Ascending aorta (tissue), 2 donors: ENCODE results near the gene PPP4R1. TPM values are rescaled to one million over a fixed set of nuclear protein-coding genes. Genes with fewer than 3 reads are reported as not detected.
"Not testable (repeated sequence)": the region's sequence is repeated elsewhere in the genome, so short reads cannot be mapped to it uniquely, and the experiment has no call there.

Experiments used
- DNase-seq, 2 donors: peaks; one replicate each; pipeline ENCODE4 v3.0.0-alpha.2; 2019; ENCODE audit warnings: low spot score in 2 of 2
- H3K27ac ChIP-seq, 2 donors: fragments of 200-600 bp; sonication (generic); one replicate each; pipeline ENCODE4 v1.5.1; 2016 to 2017; ENCODE audit warnings: mild to moderate bottlenecking in 1 of 2
- H3K27me3 ChIP-seq: fragments of 200-600 bp; sonication (generic); one replicate; pipeline ENCODE4 v1.5.1; 2017
- H3K36me3 ChIP-seq, 2 donors: fragments of 200-600 bp; sonication (generic); one replicate each; pipeline ENCODE4 v1.5.1; 2016
- H3K4me1 ChIP-seq, 2 donors: fragments of 200-600 bp; sonication (generic); one replicate each; pipeline ENCODE4 v1.5.1; 2016 to 2017; ENCODE audit warnings: mild to moderate bottlenecking in 1 of 2
- H3K4me3 ChIP-seq, 2 donors: fragments of 200-600 bp; sonication (generic); one replicate each; pipeline ENCODE4 v1.5.1; 2016 to 2017; ENCODE audit warnings: mild to moderate bottlenecking in 1 of 2
- H3K9me3 ChIP-seq, 2 donors: fragments of 200-600 bp; sonication (generic); one replicate each; pipeline ENCODE4 v1.5.1; 2016
- CTCF ChIP-seq, 3 experiments: fragments of 200-600 bp in 2 of 3; fragments of 450-650 bp in 1 of 3; sonication (generic) in 2 of 3; IDR thresholded peaks; one replicate each; pipeline ENCODE4 v1.5.1; 2016 to 2019; ENCODE audit warnings: antibody characterized with exemption in 3 of 3, mild to moderate bottlenecking in 1 of 3, moderate library complexity in 1 of 3
- intact Hi-C: fragments of 100-400 bp; cut with DNase I; formaldehyde crosslinking; loops from one replicate; pipeline ENCODE4 v1.15.1; 2023
- total RNA-seq: library from RNA; depleted of rRNA; stranded (reverse); fragments of >200 nt; gene quantifications from one replicate; pipeline ENCODE4 v1.1.0, GENCODE V29; 2016

PPP4R1 gene
- total RNA-seq, 1 donor from 2014 or later = 34.4 TPM

- Histone ChIP-seq H3K27ac (no peak overlapping the region), H3K27me3 (no peaks in the 10 kb centered on the region), H3K4me3 (no peak overlapping the region), H3K4me1 (peaks cover 0 to 4% of the 10 kb centered on the region in 2 donors), H3K9me3 (no peaks in the 10 kb centered on the region), H3K36me3 (no peaks in the 10 kb centered on the region)
- DNase-seq = peak in 1 of 2 donors; percentile 67
- intact Hi-C loops = no loop called here
- TF ChIP-seq CTCF (IDR thresholded peaks at IDR 0.05) = no peak
These were observed 29.2 kb upstream of the PPP4R1 start for GRCh38 chr18:9643549-9643948.

GRCh38 chr18:9642799-9643462 is 28.6 kb upstream of the PPP4R1 start:
- intact Hi-C loops = no loop called here
- Histone ChIP-seq H3K27me3 (no peaks in the 10 kb centered on the region), H3K9me3 (no peaks in the 10 kb centered on the region), H3K4me1 (peaks cover 0 to 4% of the 10 kb centered on the region in 2 donors), H3K27ac (no peak overlapping the region), H3K4me3 (no peak overlapping the region), H3K36me3 (no peaks in the 10 kb centered on the region)
- TF ChIP-seq CTCF (IDR thresholded peaks at IDR 0.05) = no peak
- peak in 1 of 2 donors; percentile 52 for DNase-seq

GRCh38 chr18:9641081-9641480 is 26.7 kb upstream of the PPP4R1 start:
- DNase-seq, H3K27ac ChIP-seq, intact Hi-C loops, H3K4me3 ChIP-seq, H3K27me3 ChIP-seq, H3K9me3 ChIP-seq, H3K4me1 ChIP-seq, H3K36me3 ChIP-seq: not testable (repeated sequence)

- Histone ChIP-seq H3K27me3 (no peaks in the 10 kb centered on the region), H3K36me3 (no peaks in the 10 kb centered on the region), H3K9me3 (no peaks in the 10 kb centered on the region), H3K4me1 (peaks cover 0 to 4% of the 10 kb centered on the region in 2 donors), H3K4me3 (no peak overlapping the region), H3K27ac (no peak overlapping the region)
- no peak for TF ChIP-seq CTCF (IDR thresholded peaks at IDR 0.05)
- DNase-seq = no peak
- intact Hi-C loops = no loop called here
These were observed 24.5 kb upstream of the PPP4R1 start for GRCh38 chr18:9638886-9639285.

- no peaks in the 10 kb centered on the region for H3K9me3 ChIP-seq
- no peaks in the 10 kb centered on the region for H3K27me3 ChIP-seq
- no peak overlapping the region for H3K27ac ChIP-seq
- peaks cover 0 to 1% of the 10 kb centered on the region in 2 donors for H3K4me1 ChIP-seq
- no peak for TF ChIP-seq CTCF (IDR thresholded peaks at IDR 0.05)
- no peak overlapping the region for H3K4me3 ChIP-seq
- no peak for DNase-seq
- intact Hi-C loops = no loop called here
- H3K36me3 ChIP-seq = no peaks in the 10 kb centered on the region
These were observed 22.8 kb upstream of the PPP4R1 start for GRCh38 chr18:9637036-9637767.

GRCh38 chr18:9634856-9635255 is 20.5 kb upstream of the PPP4R1 start:
- Histone ChIP-seq H3K4me1 (peaks cover 0 to 8% of the 10 kb centered on the region in 2 donors), H3K4me3 (no peak overlapping the region), H3K27me3 (no peaks in the 10 kb centered on the region), H3K9me3 (no peaks in the 10 kb centered on the region), H3K27ac (no peak overlapping the region), H3K36me3 (no peaks in the 10 kb centered on the region)
- intact Hi-C loops = no loop called here
- DNase-seq = peak in 1 of 2 donors; percentile 8
- TF ChIP-seq CTCF (IDR thresholded peaks at IDR 0.05) = no peak
